Measurements from ENCODE around the gene KLHL30.

The KLHL30 gene

GRCh38 chr2:238173692-238174091, 35.2 kb downstream of the KLHL30 start:
- DNase-seq (ENCODE audit: low read depth in 4 of 4, low spot score in 1 of 4): no peak

GRCh38 chr2:238174291-238174690, 35.8 kb downstream of the KLHL30 start:
- DNase-seq (ENCODE audit: low read depth in 4 of 4, low spot score in 1 of 4): no peak

GRCh38 chr2:238174701-238175100, 36.2 kb downstream of the KLHL30 start:
- no peak for DNase-seq (ENCODE audit: low read depth in 4 of 4, low spot score in 1 of 4)

GRCh38 chr2:238176613-238177012, 38.1 kb downstream of the KLHL30 start:
- DNase-seq (ENCODE audit: low read depth in 4 of 4, low spot score in 1 of 4): no peak

GRCh38 chr2:238180554-238180953, 42.1 kb downstream of the KLHL30 start:
- no peak for DNase-seq (ENCODE audit: low read depth in 4 of 4, low spot score in 1 of 4)

- no peak for DNase-seq (ENCODE audit: low read depth in 4 of 4, low spot score in 1 of 4)
Observed at GRCh38 chr2:238182362-238182761, 43.9 kb downstream of the KLHL30 start.

- DNase-seq (ENCODE audit: low read depth in 4 of 4, low spot score in 1 of 4): no peak
Observed at GRCh38 chr2:238183821-238184220, 45.4 kb downstream of the KLHL30 start.

- no peak for DNase-seq (ENCODE audit: low read depth in 4 of 4, low spot score in 1 of 4)
Observed at GRCh38 chr2:238187618-238188548, 49.4 kb downstream of the KLHL30 start.

- no peak for DNase-seq (ENCODE audit: low read depth in 4 of 4, low spot score in 1 of 4)
Observed at GRCh38 chr2:238190445-238190844, 52.0 kb downstream of the KLHL30 start.

Data from stimulated activated CD4-positive, alpha-beta T cell treated with anti-CD3 and anti-CD28 coated beads, Interleukin-1b, Interleukin-23, amount 100 ng/mL, for 24 hours (primary cell).